Hematopoietic multipotent progenitor cell treated with erythropoietin and hydrocortisone succinate and interleukin-3 and kit ligand, for 8 days (in vitro differentiated cells): Measurements from ENCODE around the gene MGAT4B.

Source experiments
- DNase-seq: peaks from one replicate; pipeline ENCODE4 v3.0.0-alpha.2; 2015

MGAT4B gene

GRCh38 chr5:179805529-179806249, 977 bp downstream of the MGAT4B start:
- DNase-seq: peak; percentile 49

- no peak for DNase-seq
Measured at GRCh38 chr5:179805070-179805528, 1.6 kb downstream of the MGAT4B start.

DNA sequence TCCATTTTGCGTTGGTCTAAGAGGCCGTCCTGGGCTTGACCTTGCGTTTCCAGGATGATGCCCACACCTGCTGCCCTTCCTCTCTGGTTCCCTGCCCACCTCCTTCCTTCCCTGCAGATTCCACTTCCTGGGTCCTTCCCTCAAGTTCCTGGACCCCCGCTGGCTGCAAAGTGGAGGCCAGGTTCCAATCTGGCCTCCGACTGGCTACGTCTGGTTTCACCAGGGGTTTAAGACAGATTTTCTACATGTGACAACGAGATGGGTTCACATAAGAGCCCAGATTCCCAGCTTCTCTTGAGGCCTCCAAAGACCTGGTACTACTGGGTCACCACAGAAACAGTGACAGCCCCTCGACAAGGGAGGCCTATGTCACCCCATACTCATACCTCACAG, 2.1 kb downstream of the MGAT4B start:
- DNase-seq: no peak

- DNase-seq: peak; percentile 87
Measured at GRCh38 chr5:179803651-179804554, 2.8 kb downstream of the MGAT4B start.

- DNase-seq: no peak
Measured at GRCh38 chr5:179802950-179803562, 3.6 kb downstream of the MGAT4B start.

DNA sequence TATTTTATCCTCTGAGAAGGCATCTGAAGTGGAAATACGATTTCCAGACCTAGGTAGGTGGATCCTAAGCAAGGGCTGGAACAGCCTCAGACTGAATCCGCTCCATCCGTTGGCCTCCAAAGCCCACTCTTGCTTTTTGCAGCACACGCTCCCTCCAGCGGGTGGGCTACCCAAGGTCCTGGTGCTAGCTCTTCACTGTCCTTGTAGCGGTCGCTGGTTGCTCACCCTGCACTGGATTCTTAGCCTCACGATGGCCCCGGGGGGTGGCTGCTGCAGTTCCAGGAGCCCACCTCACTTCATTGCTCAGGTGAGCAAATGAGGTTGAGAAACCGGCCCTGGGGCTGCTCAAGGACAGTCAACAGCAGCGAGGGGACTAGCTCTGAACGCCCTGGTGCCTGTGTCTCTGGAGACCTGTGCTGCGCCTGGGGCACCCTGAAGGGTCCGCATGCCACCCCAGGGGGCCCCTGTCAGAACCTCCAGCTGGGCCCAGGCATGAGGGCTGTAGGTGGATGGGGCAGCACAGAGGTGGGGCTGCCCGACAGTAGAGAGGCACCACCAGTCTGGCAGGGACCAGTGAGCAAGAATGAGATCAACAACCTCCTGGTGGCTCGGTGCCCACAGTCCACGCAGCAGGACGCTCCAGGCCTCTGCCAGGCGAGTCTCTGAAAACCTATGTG, 4.3 kb downstream of the MGAT4B start:
- DNase-seq: no peak

DNA sequence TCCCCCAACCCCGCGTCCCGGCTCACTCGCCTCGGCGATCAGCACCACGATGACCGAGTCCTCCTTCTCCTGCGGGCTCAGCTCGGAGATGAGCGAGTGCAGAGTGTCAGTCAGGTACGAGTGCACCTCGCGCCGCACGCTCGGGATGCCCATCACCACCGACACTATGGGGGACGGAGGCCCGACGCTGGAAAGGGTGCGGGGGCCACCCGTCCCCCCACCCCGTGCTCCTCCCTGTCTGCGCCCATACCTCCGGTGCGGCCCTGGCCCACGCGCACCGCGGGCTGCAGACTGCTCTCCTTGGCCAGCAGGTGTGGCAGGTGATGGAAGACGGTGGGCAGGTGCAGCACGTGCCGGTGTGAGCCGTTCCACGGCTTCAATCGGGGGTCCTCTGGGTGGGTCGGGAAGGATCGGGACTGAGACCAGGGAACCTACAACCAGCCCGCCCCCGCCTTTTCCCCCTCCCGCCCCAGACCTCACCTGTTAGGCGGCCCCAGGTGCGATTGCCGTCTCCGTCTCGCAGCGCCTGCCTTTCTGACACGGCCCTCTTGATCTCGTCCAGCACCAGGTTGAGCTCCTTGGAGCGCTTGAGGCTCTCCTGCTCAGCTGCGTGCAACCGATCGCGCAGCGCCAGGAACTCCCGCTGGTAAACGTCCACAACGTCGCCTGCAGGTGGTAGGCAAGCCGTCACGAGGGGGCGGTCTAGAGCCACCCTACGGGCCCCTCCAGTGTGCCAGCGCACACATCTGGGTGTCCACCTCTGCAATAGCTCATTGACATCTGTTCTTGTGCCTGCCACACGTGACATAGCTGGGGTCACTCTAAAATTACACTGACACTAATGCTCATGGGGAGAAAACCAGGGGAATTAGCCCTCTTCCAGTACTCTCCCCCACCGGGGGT, 5.1 kb downstream of the MGAT4B start:
- peak; percentile 81 for DNase-seq

DNA sequence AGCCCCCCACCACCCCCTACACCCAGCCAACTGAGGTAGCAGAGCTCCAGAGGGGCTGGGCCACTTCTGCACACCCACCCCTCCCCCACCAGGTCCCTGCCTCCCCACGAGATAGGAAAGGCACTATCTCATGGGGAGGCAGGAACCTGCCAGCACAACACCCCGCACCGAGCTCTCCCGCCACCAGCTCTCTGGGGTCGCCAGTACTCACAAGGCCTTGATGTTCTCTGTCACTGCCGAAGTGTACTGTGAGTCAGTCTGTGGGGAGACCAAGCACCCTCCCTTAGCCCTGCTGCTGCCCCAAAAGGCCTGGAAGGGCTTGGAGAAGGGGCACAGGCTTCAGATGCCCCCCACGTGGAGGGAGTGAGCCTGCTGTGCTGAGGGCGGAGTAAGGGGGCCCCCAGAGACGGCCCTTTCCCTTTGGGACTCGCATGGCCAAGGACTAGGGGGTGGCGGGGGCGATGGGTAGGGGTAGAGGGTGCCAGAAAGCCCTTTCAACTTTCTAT, 5.9 kb downstream of the MGAT4B start:
- no peak for DNase-seq

DNA sequence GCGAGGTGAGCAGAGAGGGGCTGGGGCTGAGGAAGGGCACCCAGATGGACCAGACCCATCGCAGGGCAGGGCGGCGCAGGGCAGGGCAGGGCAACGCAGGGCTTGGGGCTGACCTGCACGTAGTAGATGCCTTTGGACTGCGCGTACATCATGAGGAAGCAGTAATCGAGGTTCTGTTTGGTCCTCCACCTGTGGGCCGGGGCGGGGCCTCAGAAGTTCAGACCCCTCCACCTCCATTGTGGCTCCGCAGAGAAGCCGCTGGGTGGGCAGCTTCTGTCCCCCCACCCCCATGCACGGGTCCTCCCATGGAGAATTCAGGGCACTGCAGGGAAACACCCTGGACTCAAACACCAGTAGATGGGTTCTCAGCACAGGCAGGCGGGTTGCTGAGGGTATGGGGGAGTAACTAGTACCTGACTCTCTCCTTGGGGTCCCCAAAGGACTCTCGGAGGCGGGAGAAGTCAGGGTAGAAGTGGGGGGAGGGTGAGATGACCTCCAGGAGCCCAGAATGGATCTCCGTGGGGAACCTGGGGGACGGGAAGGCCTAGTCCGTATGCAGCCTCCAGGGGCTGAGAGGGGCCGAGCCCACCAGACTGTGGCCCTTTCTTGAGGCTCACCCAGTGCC, 6.5 kb downstream of the MGAT4B start:
- DNase-seq: no peak

DNA sequence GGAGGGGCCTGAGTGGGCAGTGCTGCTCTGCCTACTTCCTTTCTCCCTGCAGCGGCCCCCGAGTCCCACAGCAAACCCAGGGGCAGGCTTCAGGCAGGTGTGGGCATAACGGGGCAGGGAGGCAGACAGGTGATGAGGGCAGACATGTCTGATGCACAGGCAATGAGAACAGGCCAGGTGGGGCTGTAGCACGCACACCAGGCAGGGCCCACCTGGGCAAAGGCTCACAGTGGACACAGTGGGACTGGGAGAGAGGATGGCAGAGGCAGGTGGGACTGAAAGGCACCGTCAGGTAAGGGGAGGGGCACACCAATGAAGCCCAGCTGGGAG, 7.1 kb downstream of the MGAT4B start:
- no peak for DNase-seq

- DNase-seq: no peak
Measured at GRCh38 chr5:179798771-179799643, 7.7 kb downstream of the MGAT4B start.

GRCh38 chr5:179798144-179798770, 8.4 kb downstream of the MGAT4B start:
- no peak for DNase-seq

DNA sequence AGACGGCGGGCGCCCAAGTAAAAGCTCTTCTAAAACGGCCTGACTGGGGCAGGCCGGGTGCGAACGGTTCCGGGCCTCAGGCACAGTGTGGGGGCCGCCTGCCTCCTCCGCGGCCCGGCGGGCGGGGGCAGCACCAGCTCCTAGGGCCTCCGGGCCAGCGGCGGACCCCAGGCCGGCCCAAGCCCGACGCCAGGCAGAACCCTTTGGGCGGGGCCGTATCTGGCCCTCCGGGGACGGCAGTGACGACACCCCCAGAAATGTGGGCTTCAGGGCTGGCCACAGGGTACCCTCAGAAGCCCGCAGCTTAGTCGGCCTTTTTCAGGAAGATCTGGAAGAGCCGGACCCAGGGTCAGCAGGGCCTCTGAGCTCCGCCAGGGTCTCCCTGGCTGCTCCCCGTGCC, 8.9 kb downstream of the MGAT4B start:
- DNase-seq: no peak

- DNase-seq: no peak
Measured at GRCh38 chr5:179796877-179797608, 9.6 kb downstream of the MGAT4B start.

DNA sequence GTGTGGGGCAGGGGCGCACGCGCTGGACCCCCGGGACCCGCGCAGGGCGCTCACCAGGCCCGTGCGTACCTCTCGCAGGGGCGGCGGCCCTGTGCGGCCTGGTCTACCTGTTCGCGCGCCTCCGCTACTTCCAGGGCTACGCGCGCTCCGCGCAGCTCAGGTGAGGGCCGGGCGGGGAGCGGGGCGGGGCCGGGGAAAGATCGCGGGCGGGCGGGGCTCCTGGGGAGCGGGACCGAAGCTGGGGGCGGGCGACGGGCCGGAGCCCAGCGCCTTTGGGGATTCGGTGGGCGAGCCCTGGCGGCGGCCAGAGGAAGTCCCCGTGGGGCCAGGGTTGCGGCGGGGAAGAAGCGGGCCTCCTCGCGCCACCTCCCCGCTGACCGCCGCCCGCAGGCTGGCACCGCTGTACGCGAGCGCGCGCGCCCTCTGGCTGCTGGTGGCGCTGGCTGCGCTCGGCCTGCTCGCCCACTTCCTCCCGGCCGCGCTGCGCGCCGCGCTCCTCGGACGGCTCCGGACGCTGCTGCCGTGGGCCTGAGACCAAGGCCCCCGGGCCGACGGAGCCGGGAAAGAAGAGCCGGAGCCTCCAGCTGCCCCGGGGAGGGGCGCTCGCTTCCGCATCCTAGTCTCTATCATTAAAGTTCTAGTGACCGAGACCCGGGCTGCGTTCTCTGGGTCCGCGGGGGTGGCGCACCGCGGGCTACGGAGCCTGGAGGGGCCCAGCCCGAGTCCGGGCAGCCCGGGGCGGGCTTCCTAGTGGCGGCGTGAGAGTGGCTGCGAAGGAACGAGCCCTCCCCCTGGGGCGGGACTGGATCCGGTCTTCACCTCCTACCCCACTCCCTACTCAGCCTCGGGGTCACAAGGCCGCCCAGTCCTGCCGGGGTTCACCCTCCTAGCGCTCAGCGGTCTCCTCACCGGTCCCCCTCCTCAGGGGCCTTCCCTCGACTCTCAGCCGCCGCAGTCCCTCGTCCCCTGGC, 10.5 kb downstream of the MGAT4B start:
- peak; percentile 74 for DNase-seq

GRCh38 chr5:179795049-179795862, 11.4 kb downstream of the MGAT4B start:
- no peak for DNase-seq

DNA sequence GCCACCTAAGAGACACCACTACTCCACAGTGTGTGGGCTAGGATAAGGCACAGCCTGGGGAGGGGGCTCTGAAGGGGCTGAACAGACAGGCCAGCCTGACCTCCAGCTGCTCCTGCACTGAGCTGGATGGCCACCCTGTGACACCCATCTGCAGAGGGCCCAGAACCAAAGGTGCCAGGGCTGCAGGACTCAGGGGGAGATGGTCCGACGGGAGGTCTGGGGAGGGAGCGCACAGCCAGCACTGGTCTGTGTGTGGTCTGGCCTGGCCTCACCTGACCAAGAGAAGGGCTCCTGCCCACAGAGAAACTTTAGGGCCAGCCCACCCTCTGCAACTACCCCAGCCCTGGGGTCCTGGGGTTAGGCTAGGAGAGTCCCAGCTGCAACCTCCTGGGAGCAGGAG, 12.1 kb downstream of the MGAT4B start:
- no peak for DNase-seq
